Measurements from ENCODE around the gene ZNF215.
"Not testable (repeated sequence)": the region's sequence is repeated elsewhere in the genome, so short reads cannot be mapped to it uniquely, and the experiment has no call there.

ZNF215 gene

GRCh38 chr11:6943131-6943530 lies 16.9 kb downstream of the ZNF215 start:
- DNase-seq, result no peak

- not testable (repeated sequence) for DNase-seq
Observed at GRCh38 chr11:6954248-6954647, 28.0 kb downstream of the ZNF215 start.

GRCh38 chr11:6962141-6962540 lies 35.9 kb downstream of the ZNF215 start:
- no peak for DNase-seq

GRCh38 chr11:6962673-6963072 lies 36.4 kb downstream of the ZNF215 start:
- no peak for DNase-seq

- no peak for DNase-seq
Observed at GRCh38 chr11:6968816-6969215, 42.6 kb downstream of the ZNF215 start.

- DNase-seq, result not testable (repeated sequence)
Observed at GRCh38 chr11:6969854-6970253, 43.6 kb downstream of the ZNF215 start.

GRCh38 chr11:6979365-6979764 lies 53.1 kb downstream of the ZNF215 start:
- no peak for DNase-seq

- DNase-seq, result no peak
Observed at GRCh38 chr11:6986487-6986886, 60.3 kb downstream of the ZNF215 start.

- no peak for DNase-seq
Observed at GRCh38 chr11:6988506-6988905, 62.3 kb downstream of the ZNF215 start.

- DNase-seq, result no peak
Observed at GRCh38 chr11:6991227-6991626, 65.0 kb downstream of the ZNF215 start.

- no peak for DNase-seq
Observed at GRCh38 chr11:6992026-6992425, 65.8 kb downstream of the ZNF215 start.

- DNase-seq, result no peak
Observed at GRCh38 chr11:6992457-6993417, 66.5 kb downstream of the ZNF215 start.

- no peak for DNase-seq
Observed at GRCh38 chr11:6995703-6996102, 69.5 kb downstream of the ZNF215 start.

- no peak for DNase-seq
Observed at GRCh38 chr11:7004482-7004881, 78.3 kb downstream of the ZNF215 start.
